Measurements from ENCODE around the gene GRAP.

The GRAP gene

GRCh38 chr17:18984273-18985114 is 62.3 kb downstream of the GRAP start:
- DNase-seq (ENCODE audit: low read depth): no peak

GRCh38 chr17:18981642-18982424 is 64.9 kb downstream of the GRAP start:
- DNase-seq (ENCODE audit: low read depth): no peak

- no peak for DNase-seq (ENCODE audit: low read depth)
Measured at GRCh38 chr17:18981335-18981641, 65.5 kb downstream of the GRAP start.

GRCh38 chr17:18980682-18981334 is 65.9 kb downstream of the GRAP start:
- no peak for DNase-seq (ENCODE audit: low read depth)

- no peak for DNase-seq (ENCODE audit: low read depth)
Measured at GRCh38 chr17:18978655-18979054, 68.1 kb downstream of the GRAP start.

- no peak for DNase-seq (ENCODE audit: low read depth)
Measured at GRCh38 chr17:18978050-18978449, 68.7 kb downstream of the GRAP start.

- DNase-seq (ENCODE audit: low read depth): no peak
Measured at GRCh38 chr17:18977646-18978045, 69.1 kb downstream of the GRAP start.

GRCh38 chr17:18977021-18977420 is 69.7 kb downstream of the GRAP start:
- DNase-seq (ENCODE audit: low read depth): no peak

GRCh38 chr17:18976201-18976600 is 70.6 kb downstream of the GRAP start:
- DNase-seq (ENCODE audit: low read depth): no peak

GRCh38 chr17:18975597-18975996 is 71.2 kb downstream of the GRAP start:
- DNase-seq (ENCODE audit: low read depth): no peak

- DNase-seq (ENCODE audit: low read depth): no peak
Measured at GRCh38 chr17:18974407-18975149, 72.2 kb downstream of the GRAP start.

- DNase-seq (ENCODE audit: low read depth): no peak
Measured at GRCh38 chr17:18971801-18972200, 75.0 kb downstream of the GRAP start.
